ENCODE measurements around the gene COG1. TPM values are rescaled to one million over a fixed set of nuclear protein-coding genes. Genes with fewer than 3 reads are reported as not detected.

COG1 gene
- total and polyA plus RNA-seq, 9 of the 15 experiments (the other 6 are each of a cell fraction or from before 2014, with no cell fraction given): 9.5 to 26.8 (median 12.9) TPM

DNA sequence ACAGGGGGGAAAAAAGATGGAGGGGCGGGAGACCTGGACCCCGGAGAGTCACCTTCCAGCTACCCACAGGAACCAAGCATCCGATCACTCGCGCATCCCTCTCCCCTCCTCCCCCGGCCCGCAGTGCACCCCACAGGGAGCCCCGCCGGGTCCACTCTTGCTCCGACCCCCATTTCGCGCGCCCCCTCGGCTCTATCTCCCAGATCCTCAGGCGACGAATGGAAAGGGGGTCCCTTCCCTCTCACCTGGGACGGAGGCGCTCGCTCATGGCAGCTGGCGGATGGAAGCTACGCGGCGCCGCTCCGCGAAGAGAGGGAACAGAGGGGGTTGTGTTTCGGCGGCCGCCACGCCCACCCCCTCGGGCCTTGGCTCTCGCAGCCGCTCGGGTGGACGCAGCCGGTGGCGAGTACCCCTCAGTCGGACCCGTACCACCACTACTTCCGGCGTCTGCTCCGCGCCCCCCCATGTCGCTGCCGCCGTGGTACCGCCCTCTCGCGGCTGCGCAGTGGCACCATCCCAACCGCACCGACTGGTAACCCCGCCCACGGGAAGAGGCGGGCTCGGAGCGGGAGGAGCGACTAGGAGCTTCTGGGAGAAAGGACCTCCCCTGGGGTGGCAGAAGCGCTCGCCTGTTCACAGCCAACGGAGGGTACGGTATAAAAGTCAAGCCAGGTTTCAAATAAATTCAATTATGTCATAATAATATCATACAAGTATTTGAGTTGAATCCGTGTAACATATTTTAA, 39.2 kb downstream of the COG1 start (continued):
- TF ChIP-seq SAFB2 (IDR thresholded peaks at IDR 0.05; ENCODE audit: borderline replicate concordance, low read depth, low read length, severe bottlenecking): no peak
- TF ChIP-seq, protein P1, sequence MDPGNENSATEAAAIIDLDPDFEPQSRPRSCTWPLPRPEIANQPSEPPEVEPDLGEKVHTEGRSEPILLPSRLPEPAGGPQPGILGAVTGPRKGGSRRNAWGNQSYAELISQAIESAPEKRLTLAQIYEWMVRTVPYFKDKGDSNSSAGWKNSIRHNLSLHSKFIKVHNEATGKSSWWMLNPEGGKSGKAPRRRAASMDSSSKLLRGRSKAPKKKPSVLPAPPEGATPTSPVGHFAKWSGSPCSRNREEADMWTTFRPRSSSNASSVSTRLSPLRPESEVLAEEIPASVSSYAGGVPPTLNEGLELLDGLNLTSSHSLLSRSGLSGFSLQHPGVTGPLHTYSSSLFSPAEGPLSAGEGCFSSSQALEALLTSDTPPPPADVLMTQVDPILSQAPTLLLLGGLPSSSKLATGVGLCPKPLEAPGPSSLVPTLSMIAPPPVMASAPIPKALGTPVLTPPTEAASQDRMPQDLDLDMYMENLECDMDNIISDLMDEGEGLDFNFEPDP (CRISPR knock-in tag; IDR thresholded peaks at IDR 0.05): no peak
- TF ChIP-seq SMARCE1 (IDR thresholded peaks at IDR 0.05): no peak; the same call in 1 of the 2 replicates
- no peak for TF ChIP-seq KLF6 (CRISPR knock-in tag; IDR thresholded peaks at IDR 0.05; ENCODE audit: borderline replicate concordance)
- TF ChIP-seq ELF4 (CRISPR knock-in tag; IDR thresholded peaks at IDR 0.05): 0 out of 2 replicates have a peak, but pooled peaks have one; percentile 5
- TF ChIP-seq, protein P2, sequence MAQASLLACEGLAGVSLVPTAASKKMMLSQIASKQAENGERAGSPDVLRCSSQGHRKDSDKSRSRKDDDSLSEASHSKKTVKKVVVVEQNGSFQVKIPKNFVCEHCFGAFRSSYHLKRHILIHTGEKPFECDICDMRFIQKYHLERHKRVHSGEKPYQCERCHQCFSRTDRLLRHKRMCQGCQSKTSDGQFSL (CRISPR knock-in tag; IDR thresholded peaks at IDR 0.05): peak; percentile 98
- TF ChIP-seq, protein P2 (tag; IDR thresholded peaks at IDR 0.05): peak in 1 of 2 experiments; percentile 91; a peak in 2 of 4 replicates
- TF ChIP-seq POLR2G (IDR thresholded peaks at IDR 0.05; ENCODE audit: low read depth, low read length): peak; percentile 88
- TF ChIP-seq GATAD2A (IDR thresholded peaks at IDR 0.05): peak; percentile 20; the same call in 1 of the 2 replicates
- TF ChIP-seq, protein P3, sequence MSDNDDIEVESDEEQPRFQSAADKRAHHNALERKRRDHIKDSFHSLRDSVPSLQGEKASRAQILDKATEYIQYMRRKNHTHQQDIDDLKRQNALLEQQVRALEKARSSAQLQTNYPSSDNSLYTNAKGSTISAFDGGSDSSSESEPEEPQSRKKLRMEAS (CRISPR knock-in tag; IDR thresholded peaks at IDR 0.05): peak; percentile 29; the same call in 1 of the 2 replicates
- TF ChIP-seq ZKSCAN1 (IDR thresholded peaks at IDR 0.05; ENCODE audit: low read depth, low read length): peak; percentile 21; the same call in 1 of the 2 replicates
- peak; percentile 88 for TF ChIP-seq GABPB1 (CRISPR knock-in tag; IDR thresholded peaks at IDR 0.05)
- TF ChIP-seq, protein P4, sequence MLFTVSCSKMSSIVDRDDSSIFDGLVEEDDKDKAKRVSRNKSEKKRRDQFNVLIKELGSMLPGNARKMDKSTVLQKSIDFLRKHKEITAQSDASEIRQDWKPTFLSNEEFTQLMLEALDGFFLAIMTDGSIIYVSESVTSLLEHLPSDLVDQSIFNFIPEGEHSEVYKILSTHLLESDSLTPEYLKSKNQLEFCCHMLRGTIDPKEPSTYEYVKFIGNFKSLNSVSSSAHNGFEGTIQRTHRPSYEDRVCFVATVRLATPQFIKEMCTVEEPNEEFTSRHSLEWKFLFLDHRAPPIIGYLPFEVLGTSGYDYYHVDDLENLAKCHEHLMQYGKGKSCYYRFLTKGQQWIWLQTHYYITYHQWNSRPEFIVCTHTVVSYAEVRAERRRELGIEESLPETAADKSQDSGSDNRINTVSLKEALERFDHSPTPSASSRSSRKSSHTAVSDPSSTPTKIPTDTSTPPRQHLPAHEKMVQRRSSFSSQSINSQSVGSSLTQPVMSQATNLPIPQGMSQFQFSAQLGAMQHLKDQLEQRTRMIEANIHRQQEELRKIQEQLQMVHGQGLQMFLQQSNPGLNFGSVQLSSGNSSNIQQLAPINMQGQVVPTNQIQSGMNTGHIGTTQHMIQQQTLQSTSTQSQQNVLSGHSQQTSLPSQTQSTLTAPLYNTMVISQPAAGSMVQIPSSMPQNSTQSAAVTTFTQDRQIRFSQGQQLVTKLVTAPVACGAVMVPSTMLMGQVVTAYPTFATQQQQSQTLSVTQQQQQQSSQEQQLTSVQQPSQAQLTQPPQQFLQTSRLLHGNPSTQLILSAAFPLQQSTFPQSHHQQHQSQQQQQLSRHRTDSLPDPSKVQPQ (CRISPR knock-in tag; IDR thresholded peaks at IDR 0.05; ENCODE audit: borderline replicate concordance): no peak
- peak in 1 of 2 experiments; percentile 82; a peak in 3 of 4 replicates for TF ChIP-seq FOXK2 (conservative IDR thresholded peaks at IDR 0.05 in 1 of 2, IDR thresholded peaks at IDR 0.05 in 1 of 2; ENCODE audit: low read depth in 2 of 2)
- TF ChIP-seq EP400 (IDR thresholded peaks at IDR 0.05): peak; percentile 39; the same call in 1 of the 2 replicates
- TF ChIP-seq HNRNPLL (IDR thresholded peaks at IDR 0.05; ENCODE audit: low read depth, low read length, poor library complexity, severe bottlenecking): peak; percentile 19
- TF ChIP-seq NBN (IDR thresholded peaks at IDR 0.05; ENCODE audit: low read depth): no peak
- TF ChIP-seq FOXJ2 (tag; IDR thresholded peaks at IDR 0.05): no peak
- TF ChIP-seq PHF21A (IDR thresholded peaks at IDR 0.05; ENCODE audit: borderline replicate concordance, low read depth): no peak

Measured in K562 (cell line).